Sigmoid colon (tissue), 4 donors: ENCODE data around the gene TMEM125.

Source experiments
- CTCF ChIP-seq, 4 experiments: fragments of 450-650 bp in 3 of 4; fragments of 200-600 bp in 1 of 4; IDR thresholded peaks; one replicate each; pipeline ENCODE4 v1.5.1; 2016 to 2019; ENCODE audit warnings: antibody characterized with exemption in 4 of 4, mild to moderate bottlenecking in 3 of 4, moderate library complexity in 2 of 4
- EP300 ChIP-seq, 4 donors: sonication (generic); formaldehyde crosslinking; IDR thresholded peaks; one replicate each; pipeline ENCODE4 v1.6.1; 2017; ENCODE audit warnings: antibody characterized with exemption in 4 of 4
- POLR2A ChIP-seq, 2 donors: fragments of 450-650 bp; IDR thresholded peaks; one replicate each; pipeline ENCODE4 v1.6.1; 2016; ENCODE audit warnings: antibody characterized with exemption in 2 of 2, mild to moderate bottlenecking in 2 of 2, moderate library complexity in 2 of 2
- POLR2AphosphoS5 ChIP-seq, 4 donors: sonication (generic); formaldehyde crosslinking; IDR thresholded peaks; one replicate each; pipeline ENCODE4 v1.6.1; 2017; ENCODE audit warnings: antibody characterized with exemption in 4 of 4

GRCh38 chr1:43250351-43250761, 19.4 kb upstream of the TMEM125 start:
- TF ChIP-seq CTCF (IDR thresholded peaks at IDR 0.05) (no peak), POLR2A (IDR thresholded peaks at IDR 0.05) (no peak), EP300 (IDR thresholded peaks at IDR 0.05) (no peak), POLR2AphosphoS5 (IDR thresholded peaks at IDR 0.05) (no peak)
